ENCODE results near the gene FNIP1. TPM values are rescaled to one million over a fixed set of nuclear protein-coding genes. Genes with fewer than 3 reads are reported as not detected.
"Not testable (repeated sequence)": the region's sequence is repeated elsewhere in the genome, so short reads cannot be mapped to it uniquely, and the experiment has no call there.

The FNIP1 gene
- total RNA-seq, 2 donors from 2014 or later, result 23.0 to 23.8 TPM

DNA sequence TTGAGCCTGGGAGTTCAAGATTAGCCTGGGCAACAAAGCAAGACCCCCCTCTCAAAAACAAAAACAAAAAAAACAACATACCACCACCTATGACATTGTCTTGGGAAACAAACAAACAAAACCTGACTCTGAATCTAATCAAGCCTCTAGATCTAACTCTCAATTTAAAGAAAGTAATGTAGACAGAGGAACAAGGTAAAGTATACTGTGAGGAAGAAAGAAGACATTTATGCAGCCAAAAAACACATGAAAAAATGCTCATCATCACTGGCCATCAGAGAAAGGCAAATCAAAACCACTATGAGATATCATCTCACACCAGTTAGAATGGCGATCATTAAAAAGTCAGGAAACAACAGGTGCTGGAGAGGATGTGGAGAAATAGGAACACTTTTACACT, 18.7 kb downstream of the FNIP1 start:
- DNase-seq; H3K9me3 Mint-ChIP-seq; H3K27ac Mint-ChIP-seq; ATAC-seq (replicated peaks in 1 of 2); H3K4me3 Mint-ChIP-seq; H3K36me3 Mint-ChIP-seq (ENCODE audit: insufficient read depth in 2 of 2); H3K27me3 Mint-ChIP-seq (ENCODE audit: low read depth): not testable (repeated sequence)
- H3K4me1 Mint-ChIP-seq (ENCODE audit: low read depth), result peaks cover 13% of the 10 kb centered on the region

DNA sequence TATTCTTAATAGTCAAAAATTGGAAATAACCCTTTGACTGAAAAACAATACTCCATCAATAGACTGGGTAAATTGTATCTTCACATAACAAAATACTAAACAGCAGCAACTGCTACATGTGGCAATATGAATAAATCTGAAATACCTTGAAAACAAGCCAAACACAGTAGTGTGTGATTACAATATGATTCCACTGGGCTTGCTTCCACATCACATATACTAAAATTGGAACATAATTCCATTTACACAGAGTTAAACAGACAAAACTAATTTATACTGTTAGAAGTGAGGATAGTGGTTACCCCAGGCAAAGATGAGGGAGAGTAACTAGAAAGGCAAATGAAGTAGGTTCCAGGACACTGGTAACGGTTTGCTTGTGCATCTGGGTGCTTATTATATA, 20.4 kb downstream of the FNIP1 start:
- Mint-ChIP-seq H3K27ac (no peak overlapping the region), H3K36me3 (ENCODE audit: insufficient read depth in 2 of 2) (peaks cover 0 to 2% of the 10 kb centered on the region in 2 donors), H3K27me3 (ENCODE audit: low read depth) (no peaks in the 10 kb centered on the region), H3K4me1 (ENCODE audit: low read depth) (peaks cover 2% of the 10 kb centered on the region), H3K9me3 (peaks cover 0 to 2% of the 10 kb centered on the region in 2 donors), H3K4me3 (no peak overlapping the region)
- no peak for ATAC-seq (replicated peaks in 1 of 2)
- no peak for DNase-seq

DNA sequence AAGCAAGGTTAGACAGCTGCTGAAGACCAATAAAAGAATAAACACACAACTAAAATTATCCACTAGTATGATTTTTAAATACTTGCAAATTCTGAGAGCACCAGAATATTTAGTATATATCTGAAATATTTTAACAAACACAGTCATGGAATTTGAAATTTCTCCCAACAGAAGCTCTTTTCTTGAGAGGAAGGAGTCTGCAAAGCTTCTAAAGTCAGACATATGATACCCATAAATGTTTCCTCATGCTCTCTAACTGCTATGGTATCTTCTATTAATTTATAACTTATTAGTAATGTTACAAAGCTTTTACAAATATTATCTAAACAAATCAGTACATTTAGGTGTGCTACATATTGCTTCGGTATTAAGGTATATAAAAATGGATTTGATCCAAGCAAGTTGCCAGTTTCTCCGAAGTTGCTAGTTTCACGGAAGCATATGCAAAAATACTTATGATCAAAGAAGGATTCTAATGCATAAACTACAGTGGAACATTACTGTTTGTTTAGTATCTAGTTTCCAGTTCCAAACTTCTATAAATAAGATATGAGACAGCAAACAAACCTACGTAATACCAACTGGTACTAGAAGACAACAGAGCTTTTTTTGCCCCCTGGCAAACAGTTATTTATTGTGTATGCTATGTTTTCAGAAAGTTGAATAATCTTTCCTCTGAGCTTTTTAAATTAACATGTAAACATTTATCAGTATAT, 22.0 kb downstream of the FNIP1 start:
- no peak for ATAC-seq (replicated peaks in 1 of 2)
- DNase-seq, result no peak

DNA sequence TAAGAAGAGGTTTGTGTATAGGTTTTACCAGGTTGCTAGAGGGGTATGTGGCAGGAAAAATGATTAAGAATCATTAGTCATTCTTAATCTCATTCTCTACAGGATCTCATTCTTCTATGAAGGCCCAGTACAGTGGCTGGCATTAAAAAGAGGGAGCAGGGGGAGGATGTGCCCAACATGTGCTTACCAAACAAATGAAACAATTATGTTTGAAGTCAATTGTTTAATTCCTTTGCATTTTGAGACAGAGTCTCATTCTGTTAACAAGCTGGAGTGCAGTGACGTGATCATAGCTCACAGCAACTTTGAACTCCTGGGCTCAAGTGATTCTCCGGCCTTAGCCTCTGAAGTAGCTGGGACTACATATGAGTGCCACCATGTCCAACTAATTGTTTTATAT, 23.0 kb downstream of the FNIP1 start:
- no peak for DNase-seq
- no peak overlapping the region for H3K27ac Mint-ChIP-seq

More for the DNA sequence above, 22.0 kb downstream of the FNIP1 start:
- Mint-ChIP-seq H3K4me3 (no peak overlapping the region), H3K4me1 (ENCODE audit: low read depth) (no peaks in the 10 kb centered on the region), H3K27ac (no peak overlapping the region), H3K27me3 (ENCODE audit: low read depth) (no peaks in the 10 kb centered on the region), H3K9me3 (peaks cover 0 to 2% of the 10 kb centered on the region in 2 donors), H3K36me3 (ENCODE audit: insufficient read depth in 2 of 2) (no peaks in the 10 kb centered on the region)

DNA sequence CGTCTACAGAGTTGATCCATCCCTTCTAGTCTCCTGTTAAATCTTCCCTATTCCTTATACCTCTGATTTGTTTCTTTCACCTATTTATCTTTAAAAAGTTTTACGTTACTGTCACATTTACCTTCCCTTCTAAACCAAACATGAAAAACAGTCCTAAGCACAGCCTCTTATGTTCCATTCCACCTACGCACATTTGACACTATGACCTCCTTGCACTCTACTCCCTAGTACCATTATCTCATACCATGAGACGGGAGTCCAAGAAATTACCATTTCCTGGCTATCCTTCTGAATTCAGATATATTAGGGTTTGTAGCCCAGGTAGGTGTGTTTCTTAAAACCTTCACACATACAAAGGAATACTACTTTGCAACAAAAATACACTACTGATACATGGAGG, 25.1 kb downstream of the FNIP1 start:
- no peaks in the 10 kb centered on the region for H3K36me3 Mint-ChIP-seq (ENCODE audit: insufficient read depth in 2 of 2)
- DNase-seq (no peak), ATAC-seq (replicated peaks in 1 of 2) (no peak)
- no peak overlapping the region for H3K4me3 Mint-ChIP-seq
- no peaks in the 10 kb centered on the region for H3K27me3 Mint-ChIP-seq (ENCODE audit: low read depth)
- no peaks in the 10 kb centered on the region for H3K4me1 Mint-ChIP-seq (ENCODE audit: low read depth)
- no peak overlapping the region for H3K27ac Mint-ChIP-seq
- no peaks in the 10 kb centered on the region for H3K9me3 Mint-ChIP-seq

More for the DNA sequence above, 23.0 kb downstream of the FNIP1 start:
- Mint-ChIP-seq H3K4me1 (ENCODE audit: low read depth) (no peaks in the 10 kb centered on the region), H3K27me3 (ENCODE audit: low read depth) (no peaks in the 10 kb centered on the region), H3K36me3 (ENCODE audit: insufficient read depth in 2 of 2) (no peaks in the 10 kb centered on the region), H3K4me3 (no peak overlapping the region), H3K9me3 (peaks cover 0 to 2% of the 10 kb centered on the region in 2 donors)
- ATAC-seq (replicated peaks in 1 of 2), result no peak

DNA sequence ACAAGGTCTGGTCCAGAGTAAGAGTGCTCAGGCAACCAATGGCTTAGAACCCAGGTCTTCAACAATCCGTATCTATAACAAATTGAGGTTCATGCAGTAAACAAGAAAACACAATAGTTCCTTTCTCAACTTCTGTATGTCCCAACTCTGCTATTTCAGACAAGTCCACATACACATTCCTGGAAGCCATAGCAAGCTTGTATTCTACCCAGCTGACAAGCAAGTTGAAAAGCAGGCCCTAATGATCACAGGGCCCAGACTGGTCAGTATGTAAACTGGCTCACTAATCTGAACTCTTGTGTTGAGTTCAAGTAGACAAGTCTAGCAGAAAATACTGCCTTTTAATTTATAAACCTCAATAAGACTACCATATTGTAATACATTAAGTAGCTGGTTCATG, 26.9 kb downstream of the FNIP1 start:
- Mint-ChIP-seq H3K9me3 (no peaks in the 10 kb centered on the region), H3K27ac (no peak overlapping the region), H3K4me1 (ENCODE audit: low read depth) (no peaks in the 10 kb centered on the region), H3K4me3 (no peak overlapping the region), H3K27me3 (ENCODE audit: low read depth) (no peaks in the 10 kb centered on the region), H3K36me3 (ENCODE audit: insufficient read depth in 2 of 2) (peaks cover 2 to 4% of the 10 kb centered on the region in 2 donors)
- DNase-seq, result no peak
- no peak for ATAC-seq (replicated peaks in 1 of 2)

DNA sequence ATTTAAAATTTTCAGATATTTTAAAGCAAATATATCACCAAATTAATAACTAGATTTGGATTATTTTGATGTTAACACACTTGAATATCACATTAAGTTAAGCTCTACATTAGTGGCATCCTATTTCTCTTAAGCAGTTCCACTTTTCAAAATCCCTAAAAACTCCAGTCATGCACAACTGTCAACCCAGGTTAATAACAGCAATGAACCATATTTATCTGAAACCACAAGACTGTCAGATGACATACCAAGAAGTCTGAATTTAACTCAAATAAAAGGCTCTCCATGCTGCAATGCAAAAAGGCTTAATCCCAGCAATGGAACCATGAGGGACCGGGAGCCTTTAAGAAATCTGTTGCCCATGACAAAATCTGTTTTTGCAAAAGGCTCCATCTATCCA, 27.5 kb downstream of the FNIP1 start:
- Mint-ChIP-seq H3K4me3 (no peak overlapping the region), H3K27me3 (ENCODE audit: low read depth) (no peaks in the 10 kb centered on the region), H3K4me1 (ENCODE audit: low read depth) (no peaks in the 10 kb centered on the region), H3K27ac (no peak overlapping the region), H3K9me3 (no peaks in the 10 kb centered on the region), H3K36me3 (ENCODE audit: insufficient read depth in 2 of 2) (peaks cover 2 to 10% of the 10 kb centered on the region in 2 donors)
- DNase-seq, result no peak
- no peak for ATAC-seq (replicated peaks in 1 of 2)

DNA sequence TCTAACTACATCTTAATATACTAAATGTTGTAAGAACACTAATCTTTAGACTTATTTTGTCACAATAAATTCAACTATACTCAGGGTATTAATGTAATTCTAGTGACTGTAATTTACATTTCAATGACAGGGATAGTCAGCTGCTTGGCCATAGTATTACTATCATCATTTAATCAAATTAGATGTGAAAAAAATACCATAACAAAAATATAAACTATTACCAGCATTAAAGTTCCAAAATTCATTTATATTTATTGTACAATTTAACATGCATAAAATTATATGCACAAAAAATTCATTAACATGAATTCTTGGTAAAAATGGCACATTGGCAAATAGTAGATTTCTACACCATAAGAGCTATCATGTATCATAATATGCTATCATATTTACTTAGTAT, 28.9 kb downstream of the FNIP1 start:
- no peak for ATAC-seq (replicated peaks in 1 of 2)
- no peaks in the 10 kb centered on the region for H3K4me1 Mint-ChIP-seq (ENCODE audit: low read depth)
- H3K36me3 Mint-ChIP-seq (ENCODE audit: insufficient read depth in 2 of 2), result peaks cover 5 to 18% of the 10 kb centered on the region in 2 donors
- no peak overlapping the region for H3K27ac Mint-ChIP-seq
- DNase-seq, result no peak
- H3K4me3 Mint-ChIP-seq, result no peak overlapping the region
- peaks cover 2 to 4% of the 10 kb centered on the region in 2 donors for H3K9me3 Mint-ChIP-seq
- no peaks in the 10 kb centered on the region for H3K27me3 Mint-ChIP-seq (ENCODE audit: low read depth)

DNA sequence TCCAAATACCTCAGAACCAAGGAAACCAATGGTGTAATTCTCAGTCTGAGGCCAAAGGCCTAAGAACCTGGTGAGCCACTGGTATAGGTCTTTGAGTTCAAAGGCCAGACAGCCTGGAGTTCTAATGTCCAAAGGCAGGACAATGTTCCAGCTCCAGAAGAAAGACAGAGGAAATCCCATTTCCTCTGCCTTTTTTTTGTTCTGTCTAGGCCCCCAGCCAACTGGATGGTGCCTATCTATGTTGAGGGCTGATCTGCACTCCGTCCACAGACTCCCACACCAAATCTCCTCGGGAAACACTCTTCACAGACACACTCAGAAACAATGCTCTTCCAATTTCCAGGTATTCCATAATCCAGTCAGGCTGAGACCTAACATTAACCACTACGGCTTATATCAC, 30.1 kb downstream of the FNIP1 start:
- H3K27me3 Mint-ChIP-seq (ENCODE audit: low read depth), result no peaks in the 10 kb centered on the region
- peaks cover 5% of the 10 kb centered on the region for H3K4me1 Mint-ChIP-seq (ENCODE audit: low read depth)
- H3K9me3 Mint-ChIP-seq, result peaks cover 3 to 6% of the 10 kb centered on the region in 2 donors

DNA sequence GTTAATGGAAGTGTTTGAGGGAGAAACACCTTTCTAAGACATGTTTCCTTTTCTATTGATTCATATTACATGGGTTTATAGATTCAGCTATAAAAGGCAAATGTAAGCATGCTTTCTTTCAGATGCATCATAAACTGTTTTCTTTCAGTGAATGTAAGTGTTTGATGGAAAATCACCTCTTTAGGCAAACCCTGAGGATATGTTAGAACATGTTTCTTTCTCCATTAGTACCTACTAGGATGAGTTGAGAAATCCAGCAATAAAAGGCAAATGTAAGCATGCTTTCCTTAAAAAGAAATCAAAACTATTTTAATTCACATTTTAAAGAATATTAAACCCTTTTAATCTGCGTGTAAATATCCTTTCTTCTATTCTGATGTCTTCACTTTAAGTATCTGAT, 31.6 kb downstream of the FNIP1 start:
- no peak overlapping the region for H3K27ac Mint-ChIP-seq
- peaks cover 5 to 21% of the 10 kb centered on the region in 2 donors for H3K36me3 Mint-ChIP-seq (ENCODE audit: insufficient read depth in 2 of 2)
- H3K27me3 Mint-ChIP-seq (ENCODE audit: low read depth), result no peaks in the 10 kb centered on the region
- peaks cover 8% of the 10 kb centered on the region for H3K4me1 Mint-ChIP-seq (ENCODE audit: low read depth)
- DNase-seq, result no peak
- H3K9me3 Mint-ChIP-seq, result peaks cover 3 to 8% of the 10 kb centered on the region in 2 donors
- ATAC-seq (replicated peaks in 1 of 2), result no peak
- H3K4me3 Mint-ChIP-seq, result no peak overlapping the region

More for the DNA sequence above, 30.1 kb downstream of the FNIP1 start:
- H3K4me3 Mint-ChIP-seq, result no peak overlapping the region
- DNase-seq (no peak), ATAC-seq (replicated peaks in 1 of 2) (no peak)
- H3K36me3 Mint-ChIP-seq (ENCODE audit: insufficient read depth in 2 of 2), result peaks cover 5 to 21% of the 10 kb centered on the region in 2 donors
- H3K27ac Mint-ChIP-seq, result no peak overlapping the region

DNA sequence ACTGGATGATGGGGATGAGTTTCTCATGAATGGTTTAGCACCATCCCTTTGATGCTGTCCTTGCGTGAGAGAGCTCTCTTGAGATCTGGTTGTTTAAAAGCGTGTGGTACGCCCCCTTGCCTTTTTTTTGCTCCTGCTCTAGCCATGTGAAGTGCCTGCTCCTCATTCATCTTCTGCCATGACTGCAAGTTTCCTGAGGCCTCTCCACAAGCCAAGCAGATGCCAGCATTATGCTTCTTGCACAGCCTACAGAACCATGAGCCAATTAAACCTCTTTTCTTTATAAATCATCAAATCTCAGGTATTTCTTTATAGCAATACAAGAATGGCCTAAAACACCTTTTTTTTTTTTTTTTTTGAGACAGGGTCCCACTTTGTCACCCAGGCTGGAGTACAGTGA, 32.8 kb downstream of the FNIP1 start:
- Mint-ChIP-seq H3K27me3 (ENCODE audit: low read depth) (no peaks in the 10 kb centered on the region), H3K4me3 (no peak overlapping the region), H3K27ac (no peak overlapping the region), H3K36me3 (ENCODE audit: insufficient read depth in 2 of 2) (peaks cover 5 to 21% of the 10 kb centered on the region in 2 donors), H3K9me3 (peaks cover 3 to 8% of the 10 kb centered on the region in 2 donors), H3K4me1 (ENCODE audit: low read depth) (peaks cover 14% of the 10 kb centered on the region)
- ATAC-seq (replicated peaks in 1 of 2), result no peak
- DNase-seq, result no peak

DNA sequence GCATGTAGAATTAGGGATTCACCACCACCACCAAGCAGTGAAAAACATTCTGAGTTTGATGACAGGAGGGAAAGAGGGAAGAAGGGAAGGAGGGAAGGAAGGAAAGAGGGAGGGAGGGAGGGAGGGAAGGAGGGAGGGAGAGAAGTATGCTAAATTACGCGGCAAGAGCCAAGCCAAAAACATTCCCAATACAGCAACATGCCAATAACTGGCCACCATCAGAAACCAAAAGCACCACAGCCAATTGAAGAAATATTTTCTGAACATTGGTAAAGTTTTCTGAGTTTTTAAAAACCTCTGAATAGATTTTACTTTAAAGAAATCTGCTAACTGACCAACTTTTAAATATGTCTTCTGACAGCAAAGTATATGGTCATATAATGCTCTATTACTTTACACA, 36.0 kb downstream of the FNIP1 start:
- Mint-ChIP-seq H3K36me3 (ENCODE audit: insufficient read depth in 2 of 2) (peaks cover 5 to 21% of the 10 kb centered on the region in 2 donors), H3K27ac (no peak overlapping the region), H3K4me1 (ENCODE audit: low read depth) (peaks cover 22% of the 10 kb centered on the region), H3K4me3 (no peak overlapping the region), H3K27me3 (ENCODE audit: low read depth) (no peaks in the 10 kb centered on the region), H3K9me3 (peaks cover 3 to 8% of the 10 kb centered on the region in 2 donors)
- no peak for ATAC-seq (replicated peaks in 1 of 2)
- no peak for DNase-seq

DNA sequence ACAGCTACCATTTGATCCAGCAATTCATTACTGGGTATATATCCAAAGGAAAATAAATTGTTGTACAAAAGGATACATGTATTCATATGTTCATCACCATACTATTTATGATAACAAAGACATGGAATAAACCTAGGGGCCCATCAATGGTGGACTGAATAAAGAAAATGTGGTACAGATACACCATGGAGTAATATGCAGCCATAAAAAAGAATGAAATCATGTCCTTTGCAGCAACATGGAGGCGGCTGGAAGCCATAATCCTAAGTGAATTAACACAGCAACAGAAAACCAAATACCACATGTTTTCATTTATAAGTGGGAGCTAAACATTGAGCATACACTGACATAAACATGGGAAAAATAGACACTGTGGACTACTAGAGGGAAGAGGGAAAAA, 37.1 kb downstream of the FNIP1 start:
- ATAC-seq (replicated peaks in 1 of 2) (no peak), DNase-seq (no peak)
- Mint-ChIP-seq H3K36me3 (ENCODE audit: insufficient read depth in 2 of 2) (peaks cover 4 to 14% of the 10 kb centered on the region in 2 donors), H3K4me1 (ENCODE audit: low read depth) (peaks cover 24% of the 10 kb centered on the region), H3K4me3 (no peak overlapping the region), H3K9me3 (peaks cover 3 to 8% of the 10 kb centered on the region in 2 donors), H3K27me3 (ENCODE audit: low read depth) (no peaks in the 10 kb centered on the region), H3K27ac (no peak overlapping the region)

DNA sequence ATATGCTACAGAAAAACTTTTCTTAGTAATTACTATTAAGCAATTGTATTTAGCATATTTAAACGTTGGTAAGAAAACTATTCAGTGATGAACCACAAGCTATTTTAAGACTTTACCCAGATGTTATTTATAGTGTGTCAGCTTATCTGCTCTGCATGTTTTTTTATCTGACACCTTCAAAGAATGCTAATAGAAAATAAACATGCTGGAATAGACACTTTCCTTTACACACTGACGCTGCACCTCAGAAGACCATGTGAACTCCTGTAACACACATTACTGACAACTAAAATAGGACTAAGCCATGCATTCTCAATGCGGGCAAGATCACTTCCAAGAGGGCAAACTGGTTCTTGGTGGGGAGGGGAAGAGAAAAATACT, 38.3 kb downstream of the FNIP1 start:
- Mint-ChIP-seq H3K9me3 (peaks cover 2 to 6% of the 10 kb centered on the region in 2 donors), H3K36me3 (ENCODE audit: insufficient read depth in 2 of 2) (peaks cover 0 to 6% of the 10 kb centered on the region in 2 donors), H3K4me3 (no peak overlapping the region), H3K27me3 (ENCODE audit: low read depth) (no peaks in the 10 kb centered on the region), H3K4me1 (ENCODE audit: low read depth) (peaks cover 27% of the 10 kb centered on the region), H3K27ac (no peak overlapping the region)
- ATAC-seq (replicated peaks in 1 of 2) (no peak), DNase-seq (no peak)

All from activated T-cell treated with anti-CD3 and anti-CD28 coated beads, Interleukin-2, amount 50 U/mL, for 72 hours (primary cell).